Transverse colon (tissue), 4 donors: Measurements from ENCODE around the gene PLAAT1. TPM values are rescaled to one million over a fixed set of nuclear protein-coding genes. Genes with fewer than 3 reads are reported as not detected.

Experiments
- DNase-seq: peaks from one replicate; pipeline ENCODE4 v3.0.0-alpha.2; 2019
- H3K27ac ChIP-seq, 4 donors: fragments of 200-600 bp; sonication (generic); 2 replicates each; pipeline ENCODE4 v1.5.1; 2016 to 2018; ENCODE audit warnings: inconsistent platforms in 4 of 4
- H3K27me3 ChIP-seq: fragments of 200-600 bp; sonication (generic); 2 replicates; pipeline ENCODE4 v1.5.1; 2017; ENCODE audit warnings: inconsistent platforms
- H3K36me3 ChIP-seq, 4 donors: fragments of 200-600 bp; sonication (generic); 2 replicates each; pipeline ENCODE4 v1.5.1; 2017 to 2019; ENCODE audit warnings: inconsistent platforms in 4 of 4
- H3K4me1 ChIP-seq, 4 donors: fragments of 200-600 bp; sonication (generic); 2 replicates each; pipeline ENCODE4 v1.5.1; 2017 to 2020; ENCODE audit warnings: inconsistent platforms in 4 of 4
- H3K4me3 ChIP-seq, 4 donors: fragments of 200-600 bp; sonication (generic); 1 replicate in 1 of 4; 2 replicates in 3 of 4; pipeline versions ENCODE4 v1.5.1 to v1.6.1; 2017 to 2019; ENCODE audit warnings: inconsistent platforms in 4 of 4
- H3K9me3 ChIP-seq, 2 donors: fragments of 200-600 bp; sonication (generic); 2 replicates each; pipeline ENCODE4 v1.5.1; 2017 to 2019; ENCODE audit warnings: inconsistent platforms in 2 of 2
- EP300 ChIP-seq: sonication (generic); formaldehyde crosslinking; IDR thresholded peaks from one replicate; pipeline ENCODE4 v1.6.1; 2017; ENCODE audit warnings: antibody characterized with exemption, low read depth
- POLR2A ChIP-seq: fragments of 450-650 bp; IDR thresholded peaks from one replicate; pipeline ENCODE4 v1.6.1; 2016; ENCODE audit warnings: antibody characterized with exemption, mild to moderate bottlenecking, moderate library complexity
- POLR2AphosphoS5 ChIP-seq, 3 donors: sonication (generic); formaldehyde crosslinking; IDR thresholded peaks; one replicate each; pipeline ENCODE4 v1.6.1; 2016; ENCODE audit warnings: antibody characterized with exemption in 3 of 3
- WGBS, 2 donors: methylation state at CpG; one replicate each; pipeline ENCODE4 v1.1.5; 2018; ENCODE audit warnings: low coverage in 1 of 2; 5-methylcytosine and 5-hydroxymethylcytosine counted together
- in situ Hi-C, 4 donors: fragments of 200-750 bp; cut with MboI; loops; one replicate each; pipeline versions ENCODE4 v1.15.0 to v1.15.1; 2017; ENCODE audit warnings: low sequenced_read_pairs in 3 of 4, low pct_ligation_motif_present in 1 of 4, low pct_unique_long_range_greater_than_20kb in 1 of 4
- intact Hi-C: fragments of 100-400 bp; cut with DNase I; formaldehyde crosslinking; loops from one replicate; pipeline ENCODE4 v1.15.1; 2023; ENCODE audit warnings: low total_unique reads
- total RNA-seq, 4 donors: library from RNA; depleted of rRNA; stranded (reverse); fragments of >200 nt; gene quantifications; one replicate each; pipeline ENCODE4 v1.1.0, GENCODE V29; 2016
- TF ChIP-seq, protein P1 (sequence below), 5 experiments: fragments of 200-600 bp in 3 of 5; fragments of 450-650 bp in 2 of 5; sonication (generic) in 3 of 5; IDR thresholded peaks; 1 replicate in 2 of 5; 2 replicates in 3 of 5; pipeline ENCODE4 v1.5.1; 2016 to 2017; ENCODE audit warnings: antibody characterized with exemption in 5 of 5, inconsistent platforms in 3 of 5, mild to moderate bottlenecking in 2 of 5, moderate library complexity in 1 of 5

Gene PLAAT1
- total RNA-seq, 4 donors from 2014 or later: not detected

DNA sequence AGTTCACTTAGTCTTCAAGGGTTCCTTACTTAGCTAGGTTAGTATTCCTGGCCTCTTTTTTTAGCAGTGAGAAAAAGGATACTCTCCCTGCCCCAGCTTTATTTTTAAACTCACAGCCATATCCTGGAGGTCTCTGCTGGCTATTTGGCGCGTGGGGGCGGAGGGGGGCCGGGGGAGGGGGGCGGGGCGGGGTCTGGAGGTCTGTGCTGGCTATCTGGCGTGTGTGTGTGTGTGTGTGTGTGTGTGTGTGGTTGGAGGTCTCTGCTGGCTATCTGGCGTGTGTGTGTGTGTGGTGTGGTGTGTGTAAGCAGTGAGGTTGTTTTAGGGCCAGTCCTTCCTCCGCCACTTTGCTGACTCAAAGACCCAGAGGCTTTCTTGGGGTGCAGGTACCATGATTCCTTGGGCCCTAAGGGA, 579 bp upstream of the PLAAT1 start:
- peak overlapping the region in 3 of 4 donors; percentile 28 to 47 (median 39) for H3K4me3 ChIP-seq
- peaks cover 0 to 13% (median 4%) of the 10 kb centered on the region in 4 donors for H3K4me1 ChIP-seq
- 0 to 17% methylated on average over 6 to 9 of the region's 9 CpGs for WGBS, 2 donors
- H3K36me3 ChIP-seq: no peaks in the 10 kb centered on the region
- TF ChIP-seq POLR2AphosphoS5 (IDR thresholded peaks at IDR 0.05) (no peak), EP300 (no peak), POLR2A (no peak)
- TF ChIP-seq, protein P1, sequence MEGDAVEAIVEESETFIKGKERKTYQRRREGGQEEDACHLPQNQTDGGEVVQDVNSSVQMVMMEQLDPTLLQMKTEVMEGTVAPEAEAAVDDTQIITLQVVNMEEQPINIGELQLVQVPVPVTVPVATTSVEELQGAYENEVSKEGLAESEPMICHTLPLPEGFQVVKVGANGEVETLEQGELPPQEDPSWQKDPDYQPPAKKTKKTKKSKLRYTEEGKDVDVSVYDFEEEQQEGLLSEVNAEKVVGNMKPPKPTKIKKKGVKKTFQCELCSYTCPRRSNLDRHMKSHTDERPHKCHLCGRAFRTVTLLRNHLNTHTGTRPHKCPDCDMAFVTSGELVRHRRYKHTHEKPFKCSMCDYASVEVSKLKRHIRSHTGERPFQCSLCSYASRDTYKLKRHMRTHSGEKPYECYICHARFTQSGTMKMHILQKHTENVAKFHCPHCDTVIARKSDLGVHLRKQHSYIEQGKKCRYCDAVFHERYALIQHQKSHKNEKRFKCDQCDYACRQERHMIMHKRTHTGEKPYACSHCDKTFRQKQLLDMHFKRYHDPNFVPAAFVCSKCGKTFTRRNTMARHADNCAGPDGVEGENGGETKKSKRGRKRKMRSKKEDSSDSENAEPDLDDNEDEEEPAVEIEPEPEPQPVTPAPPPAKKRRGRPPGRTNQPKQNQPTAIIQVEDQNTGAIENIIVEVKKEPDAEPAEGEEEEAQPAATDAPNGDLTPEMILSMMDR (IDR thresholded peaks at IDR 0.05): no peak
- no peak for DNase-seq
- no peaks in the 10 kb centered on the region for H3K9me3 ChIP-seq
- intact Hi-C loops (no loop called here), in situ Hi-C loops (no loop called here)
- H3K27ac ChIP-seq: no peak overlapping the region
- H3K27me3 ChIP-seq: peaks cover 26% of the 10 kb centered on the region

DNA sequence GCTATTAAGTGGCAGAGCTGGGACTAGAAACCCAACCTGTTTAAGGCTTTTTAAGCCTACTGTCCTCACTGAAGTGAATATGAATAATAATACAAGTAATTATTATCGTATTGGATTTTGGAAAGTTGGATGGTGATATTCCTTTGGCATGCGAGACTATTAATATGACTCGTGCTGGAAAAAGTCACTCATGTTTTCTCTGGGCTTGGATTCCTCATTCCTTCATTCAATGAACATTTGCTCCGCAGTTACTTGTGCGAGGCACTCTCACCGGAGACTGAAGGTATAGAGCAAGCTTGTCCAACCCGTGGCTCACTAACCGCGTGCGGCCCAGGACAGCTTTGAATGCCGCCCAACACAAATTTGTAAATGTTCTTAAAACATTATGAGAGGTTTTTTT, 694 bp downstream of the PLAAT1 start:
- in situ Hi-C loops (no loop called here), intact Hi-C loops (no loop called here)
- H3K4me3 ChIP-seq: peak overlapping the region in 2 of 4 donors; percentile 39 to 47
- H3K4me1 ChIP-seq: peaks cover 0 to 13% (median 4%) of the 10 kb centered on the region in 4 donors
- H3K27ac ChIP-seq: no peak overlapping the region
- no peaks in the 10 kb centered on the region for H3K36me3 ChIP-seq
- H3K9me3 ChIP-seq: no peaks in the 10 kb centered on the region
- peaks cover 26% of the 10 kb centered on the region for H3K27me3 ChIP-seq
- 71 to 90% methylated on average over 11 of the region's 11 CpGs for WGBS, 2 donors
- no peak for DNase-seq
- no peak for TF ChIP-seq POLR2AphosphoS5 (IDR thresholded peaks at IDR 0.05)
- TF ChIP-seq, protein P1 (IDR thresholded peaks at IDR 0.05): no peak
- no peak for TF ChIP-seq POLR2A
- TF ChIP-seq EP300: no peak

DNA sequence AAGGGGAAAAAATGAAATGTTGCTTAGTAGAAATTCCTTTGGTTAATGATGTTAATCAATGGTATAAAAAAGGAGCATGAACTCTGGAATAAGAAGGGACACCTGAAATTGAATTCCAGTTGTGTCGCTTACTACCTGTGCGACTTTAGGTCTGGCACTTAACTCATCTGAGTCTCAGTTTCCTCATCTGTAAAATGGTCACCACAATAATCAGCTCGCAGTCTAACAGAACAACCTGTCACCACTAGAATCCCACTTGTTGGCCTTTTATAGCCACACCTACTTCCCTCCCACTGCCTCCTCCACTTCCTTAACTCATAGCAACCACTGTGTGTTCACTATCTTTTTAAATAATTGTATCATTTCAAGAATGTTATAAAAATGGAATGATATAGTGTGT, 2.5 kb downstream of the PLAAT1 start:
- no peak overlapping the region for H3K4me3 ChIP-seq
- in situ Hi-C loops (no loop called here), intact Hi-C loops (no loop called here)
- H3K27ac ChIP-seq: no peak overlapping the region
- DNase-seq: no peak
- TF ChIP-seq POLR2A (no peak), EP300 (no peak), POLR2AphosphoS5 (IDR thresholded peaks at IDR 0.05) (no peak)
- TF ChIP-seq, protein P1 (IDR thresholded peaks at IDR 0.05): no peak
- peaks cover 0 to 13% (median 4%) of the 10 kb centered on the region in 4 donors for H3K4me1 ChIP-seq
- peaks cover 2 to 12% of the 10 kb centered on the region in 2 donors for H3K9me3 ChIP-seq
- peaks cover 26% of the 10 kb centered on the region for H3K27me3 ChIP-seq
- H3K36me3 ChIP-seq: no peaks in the 10 kb centered on the region
- WGBS, 2 donors: 85 to 89% methylated on average over 3 of the region's 3 CpGs

DNA sequence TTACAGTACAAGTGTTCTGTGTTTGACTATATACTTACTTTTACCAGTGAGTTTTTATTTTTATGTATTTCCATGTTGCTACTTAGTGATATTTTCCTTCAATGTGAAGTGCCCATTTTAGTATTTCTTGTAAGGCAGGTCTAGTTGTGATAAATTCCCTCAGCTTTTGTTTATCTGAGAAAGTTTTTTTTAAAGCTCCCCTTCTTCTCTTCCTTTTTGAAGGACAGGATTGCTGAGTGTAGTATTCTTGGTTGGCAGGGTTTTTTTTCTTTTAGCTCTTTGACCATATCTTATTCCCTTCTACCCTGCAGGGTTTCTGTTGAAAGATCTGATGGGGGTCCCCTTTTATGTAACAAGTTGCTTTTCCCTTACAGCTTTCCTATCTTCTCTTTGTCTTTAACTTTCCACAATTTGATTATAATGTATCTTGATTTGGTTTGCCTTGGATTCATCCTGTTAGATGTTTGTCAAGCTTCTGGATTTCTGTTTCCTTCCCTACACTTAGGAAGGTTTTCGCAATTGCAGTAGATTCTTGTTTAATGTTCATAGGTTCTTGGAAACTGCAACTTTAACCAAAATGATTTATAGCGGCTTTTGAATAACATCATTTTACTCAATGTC, 7.9 kb downstream of the PLAAT1 start:
- DNase-seq: no peak
- in situ Hi-C loops: no loop called here

More for the DNA sequence above, 7.9 kb downstream of the PLAAT1 start:
- TF ChIP-seq POLR2A: no peak
- TF ChIP-seq, protein P1 (IDR thresholded peaks at IDR 0.05): no peak
- TF ChIP-seq POLR2AphosphoS5 (IDR thresholded peaks at IDR 0.05): no peak
- TF ChIP-seq EP300: no peak
- no peaks in the 10 kb centered on the region for H3K27me3 ChIP-seq
- no peaks in the 10 kb centered on the region for H3K36me3 ChIP-seq
- H3K9me3 ChIP-seq: peaks cover 11 to 24% of the 10 kb centered on the region in 2 donors
- 75 to 96% methylated on average over 1 to 2 of the region's 2 CpGs for WGBS, 2 donors
- intact Hi-C loops: no loop called here
- no peak overlapping the region for H3K4me3 ChIP-seq
- H3K27ac ChIP-seq: no peak overlapping the region
- H3K4me1 ChIP-seq: no peaks in the 10 kb centered on the region
